IPS DF 19.7 (cell line): Measurements from ENCODE around the gene S100A5.

Experiments used
- DNase-seq: peaks from one replicate; pipeline ENCODE4 v3.0.0-alpha.2; 2013; ENCODE audit warnings: low read depth, low spot score

The S100A5 gene

DNA sequence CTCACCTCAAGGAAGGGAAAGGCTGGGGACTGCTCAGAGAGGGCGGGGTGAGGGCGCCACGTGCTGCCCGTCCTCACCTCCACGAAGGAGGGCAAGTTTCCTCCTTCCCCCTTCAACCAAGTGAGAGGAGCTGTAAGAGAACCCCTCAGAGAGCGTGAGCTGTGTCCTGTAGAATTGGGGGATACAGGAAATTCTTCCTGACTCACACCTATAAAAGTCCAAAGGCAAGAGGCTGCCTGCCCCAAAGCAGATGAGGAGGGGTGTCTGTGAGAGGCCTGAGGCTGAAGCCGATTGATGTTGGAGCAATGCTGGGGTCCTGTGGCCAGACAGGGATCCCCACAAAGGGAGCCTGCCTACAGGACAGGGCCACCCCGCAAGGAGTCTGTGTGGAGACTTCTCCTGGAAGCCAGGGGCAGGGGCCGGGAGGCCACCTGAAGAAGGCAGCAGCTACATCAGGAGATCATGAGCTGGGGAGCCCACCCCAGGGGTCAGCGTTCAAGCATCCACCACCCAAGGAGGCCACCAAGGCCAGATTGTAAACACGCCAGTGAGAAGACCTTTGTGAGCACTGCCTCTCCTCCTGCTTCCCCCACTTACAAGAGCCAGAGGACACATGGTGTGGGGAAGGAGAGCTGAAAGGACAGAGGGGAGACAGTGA lies 32.7 kb downstream of the S100A5 start:
- no peak for DNase-seq

DNA sequence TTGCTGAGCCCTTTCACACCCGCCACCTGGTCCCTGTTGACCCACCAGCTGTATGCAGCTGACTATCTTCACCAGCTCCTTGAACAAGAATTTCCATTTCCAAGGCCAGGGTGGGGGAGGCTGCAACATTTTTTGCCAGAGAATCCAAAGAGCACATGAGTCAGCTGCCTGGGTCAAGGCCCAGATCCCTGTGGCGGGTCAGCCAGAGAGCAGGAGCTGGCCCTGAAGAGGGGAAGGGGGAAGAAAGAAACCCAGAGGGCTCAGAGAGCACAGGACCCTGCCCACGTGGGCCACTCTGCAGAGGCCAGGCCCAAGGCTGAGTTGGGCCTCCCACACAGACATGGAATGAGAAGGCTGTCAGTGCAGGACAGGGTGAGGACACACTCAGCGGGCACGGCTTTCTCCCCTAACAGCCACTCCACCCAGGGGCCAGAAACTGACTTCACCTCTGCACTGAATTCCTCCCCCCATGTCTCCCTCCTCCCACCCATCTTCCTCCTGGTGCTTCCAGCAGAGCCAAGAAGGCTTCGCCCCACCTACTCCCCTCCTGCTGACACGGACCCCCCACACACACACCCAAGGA lies 33.8 kb downstream of the S100A5 start:
- DNase-seq = no peak

DNA sequence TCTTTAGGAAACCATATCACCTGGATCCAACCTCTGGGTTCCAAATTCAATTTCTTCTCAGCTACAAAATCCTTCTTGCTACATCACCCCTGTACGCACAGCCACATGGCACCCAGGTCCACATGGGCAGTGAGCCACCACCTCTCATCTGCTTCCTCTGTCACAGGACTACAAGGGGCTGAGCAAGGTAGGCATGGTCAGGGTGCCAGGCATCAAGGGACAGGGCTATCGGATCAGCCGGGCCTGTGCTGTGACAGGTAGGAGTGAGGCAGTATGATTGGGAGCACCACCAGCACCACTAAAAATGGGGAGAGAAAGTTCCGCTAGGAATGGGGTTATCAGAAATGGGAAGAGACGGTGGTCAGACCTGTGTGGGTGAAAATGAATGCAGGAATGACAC lies 34.3 kb downstream of the S100A5 start:
- DNase-seq = no peak

DNA sequence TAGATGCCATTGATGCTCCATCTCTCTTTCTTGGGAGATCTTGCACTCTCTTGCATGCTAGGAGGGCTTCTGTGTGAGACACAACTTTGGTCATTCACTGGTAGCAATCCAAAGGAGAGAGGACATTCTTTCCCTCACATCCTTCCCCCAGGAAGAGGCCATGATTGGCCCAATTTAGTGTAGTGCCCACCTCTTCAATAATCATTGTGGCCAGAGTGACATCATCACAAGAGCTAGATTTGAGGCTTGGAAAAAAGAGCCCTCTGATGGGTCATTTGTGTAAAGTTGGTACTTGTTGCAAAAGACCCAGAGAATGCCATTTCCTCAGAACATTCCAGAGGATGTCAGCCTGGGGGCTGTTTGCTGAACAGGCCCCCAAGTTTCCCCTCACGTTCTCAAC lies 35.2 kb downstream of the S100A5 start:
- no peak for DNase-seq

DNA sequence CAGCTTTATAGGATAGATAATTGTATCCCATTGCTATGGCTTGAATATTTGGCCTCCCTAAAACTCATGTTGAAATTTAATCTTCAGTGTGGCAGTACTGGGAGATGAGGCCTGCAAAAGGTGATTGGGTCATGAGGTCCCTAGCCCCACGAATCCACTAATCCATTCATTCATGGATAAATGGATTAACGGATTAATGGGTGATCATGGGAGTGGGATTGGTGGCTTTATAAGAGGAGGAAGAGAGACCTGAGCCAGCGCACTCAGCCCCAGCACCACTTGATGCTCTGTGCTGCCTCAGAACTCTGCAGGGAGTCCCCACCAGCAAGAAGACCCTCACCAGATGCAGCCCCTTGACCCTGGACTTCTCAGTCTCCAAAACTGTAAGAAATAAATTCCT lies 37.0 kb downstream of the S100A5 start:
- no peak for DNase-seq

DNA sequence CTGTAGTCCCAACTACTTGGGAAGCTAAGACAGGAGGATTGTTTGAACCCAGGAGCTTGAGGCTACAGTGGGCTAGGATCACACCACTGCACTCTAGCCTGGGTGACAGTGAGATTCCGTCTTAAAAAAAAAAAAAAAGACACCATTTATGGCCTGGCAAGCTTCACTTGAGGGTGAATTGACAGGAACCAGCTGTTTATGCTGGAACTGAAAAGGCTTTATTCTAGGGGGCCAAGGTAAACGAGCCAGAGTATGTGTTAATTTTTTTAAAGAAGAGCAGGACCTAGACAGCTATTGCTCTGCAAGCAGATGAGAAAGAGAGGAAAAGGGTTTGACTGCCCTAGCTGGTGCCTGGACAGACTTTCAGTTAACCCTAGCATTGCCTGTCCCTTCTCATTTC lies 42.0 kb downstream of the S100A5 start:
- DNase-seq = no peak

DNA sequence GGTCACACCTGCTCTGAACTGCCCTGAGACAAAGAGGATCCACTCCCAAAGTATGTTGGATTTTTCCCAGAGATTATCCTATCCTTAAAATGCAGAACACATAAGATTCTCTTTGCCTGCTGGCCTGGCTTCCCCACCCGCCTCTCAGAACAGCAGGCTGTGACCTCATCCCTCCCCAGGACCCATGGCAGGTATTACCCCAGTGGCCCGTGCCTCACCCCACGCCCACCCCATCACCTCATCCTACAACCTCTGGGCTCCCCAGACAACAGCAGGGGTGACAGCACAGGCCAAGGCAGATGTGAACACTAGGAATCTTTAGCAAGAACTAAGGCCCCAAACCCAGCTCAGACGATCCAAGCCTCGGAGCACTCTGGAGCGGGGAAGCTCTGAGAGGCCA lies 45.2 kb downstream of the S100A5 start:
- no peak for DNase-seq

DNA sequence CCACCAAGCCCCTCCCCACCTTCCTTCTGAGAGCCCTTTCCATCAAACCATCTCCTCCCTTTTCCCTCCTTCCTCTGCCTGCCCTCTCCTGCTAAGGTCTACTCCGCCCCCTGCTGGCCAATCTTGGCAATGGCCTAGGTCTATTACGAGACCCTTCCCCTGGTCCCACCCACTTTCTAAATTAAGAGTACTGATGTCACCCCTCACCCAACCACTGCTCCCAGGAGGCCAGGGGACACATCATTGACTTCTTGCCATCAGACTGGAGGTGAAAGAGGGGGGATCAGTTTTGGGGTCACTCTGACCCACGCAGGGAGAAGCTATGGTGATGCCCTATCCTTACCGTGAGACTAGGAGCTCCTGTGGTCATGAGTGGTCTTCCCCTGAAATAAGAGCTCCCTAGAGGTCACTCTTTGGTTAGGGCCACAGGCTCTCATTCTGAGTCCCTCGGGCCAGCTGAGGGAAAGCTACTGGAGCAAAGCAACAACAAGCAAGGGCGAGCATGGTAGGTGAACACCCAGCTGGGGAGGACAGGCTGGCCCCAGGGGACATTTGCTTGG lies 45.7 kb downstream of the S100A5 start:
- DNase-seq = peak; percentile 86

DNA sequence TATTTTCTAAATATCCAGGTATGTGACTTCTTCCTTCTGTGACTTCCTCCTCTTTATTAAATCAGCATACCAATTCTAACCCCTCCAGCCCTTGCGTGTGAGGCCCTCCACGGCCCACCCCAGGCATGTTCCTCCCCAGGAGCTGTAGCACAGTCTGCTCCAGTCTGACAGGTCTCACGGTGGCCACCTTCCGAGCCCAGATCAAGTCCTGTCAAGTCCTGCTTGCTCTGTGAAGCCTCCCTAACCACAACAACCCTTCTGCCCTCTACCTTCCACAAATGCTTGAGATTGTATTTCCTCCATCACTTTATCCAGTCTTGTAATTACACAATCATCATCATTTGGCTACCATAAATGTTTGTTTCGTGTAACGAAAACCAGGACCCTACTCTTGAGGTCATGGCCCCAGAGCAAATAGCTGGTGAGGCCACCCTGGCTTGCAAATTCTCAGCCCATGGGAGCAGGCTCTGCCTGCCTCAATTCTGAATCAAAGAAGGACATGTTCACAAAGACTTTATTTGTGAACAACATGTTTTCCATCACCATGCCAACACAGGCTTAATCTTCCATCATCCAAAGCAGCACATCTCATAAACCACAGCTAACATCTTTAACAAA lies 47.3 kb downstream of the S100A5 start:
- DNase-seq = no peak

DNA sequence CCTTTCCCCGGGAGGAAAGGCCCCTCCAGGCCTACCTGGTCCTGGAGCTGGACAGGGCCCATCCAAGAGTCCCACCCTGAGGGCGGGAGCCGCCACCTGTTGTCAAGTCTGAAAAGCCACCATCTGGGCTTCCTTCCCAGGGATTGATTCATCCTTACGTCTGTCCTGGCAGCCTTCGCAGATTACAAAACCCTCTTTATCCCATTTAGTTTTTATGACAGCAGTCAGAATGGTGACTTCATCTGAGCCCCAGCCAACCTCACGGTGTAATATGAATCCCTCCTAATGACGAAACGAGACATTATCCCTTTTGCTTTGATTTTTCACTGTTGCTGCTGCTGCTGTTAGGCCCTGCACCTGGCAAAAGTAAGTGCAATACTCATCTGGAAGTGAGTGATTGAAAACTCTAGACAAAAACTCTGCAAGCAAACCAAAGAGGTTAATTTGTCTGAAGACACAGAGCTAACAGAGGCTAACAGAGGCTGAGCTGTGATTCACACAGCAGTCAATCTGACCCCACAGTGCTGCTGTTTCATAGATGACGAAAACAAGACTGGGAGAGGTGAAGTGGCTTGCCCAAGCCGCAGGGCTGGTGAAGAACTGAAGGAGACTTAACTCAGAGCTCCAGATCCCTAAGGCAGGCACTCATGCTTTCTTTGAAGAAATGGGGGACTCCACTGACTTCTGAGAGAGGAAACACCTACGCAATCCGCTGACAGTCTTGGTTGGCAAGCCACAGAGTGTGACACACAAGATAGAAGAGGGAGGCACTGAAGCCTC lies 50.3 kb downstream of the S100A5 start:
- DNase-seq = no peak

DNA sequence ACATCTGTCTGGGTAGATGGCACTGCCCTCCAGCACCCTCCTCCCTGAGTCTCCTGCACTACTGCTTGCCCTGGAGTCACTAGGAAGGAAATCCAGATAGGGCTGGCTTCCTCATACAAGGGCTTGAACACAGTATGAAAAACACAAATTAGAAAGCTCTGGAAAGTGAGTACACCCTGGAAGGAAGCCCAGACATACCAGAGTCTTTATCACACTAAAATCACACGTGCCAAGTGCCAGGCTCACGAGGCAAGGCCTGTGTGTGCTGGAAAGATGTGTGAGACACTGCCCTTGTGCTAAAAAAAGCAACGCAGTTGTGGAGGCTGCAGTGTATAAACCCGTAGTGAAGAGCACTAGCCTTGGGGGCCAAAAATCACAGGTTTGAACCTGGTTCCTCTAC lies 52.0 kb downstream of the S100A5 start:
- no peak for DNase-seq

DNA sequence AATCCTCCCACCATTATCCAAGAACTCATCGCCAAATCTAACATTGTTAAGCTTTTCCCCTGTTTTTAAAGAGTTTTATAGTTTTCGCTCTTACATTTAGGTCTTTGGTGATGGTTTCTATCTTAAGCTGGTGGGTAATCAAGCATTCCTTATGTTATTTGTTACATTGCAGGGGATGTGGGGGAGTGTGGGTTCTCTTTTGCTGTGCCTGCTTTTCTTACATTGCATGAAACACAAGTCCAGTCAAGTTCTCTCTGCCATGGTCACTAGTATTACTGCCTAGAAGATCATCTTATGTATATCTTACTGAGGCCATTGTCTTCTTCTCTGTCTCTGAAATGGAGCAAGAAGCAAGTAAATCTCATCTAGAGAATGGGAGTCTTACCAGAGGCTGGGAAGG lies 53.0 kb downstream of the S100A5 start:
- no peak for DNase-seq
